Glutamatergic neuron (in vitro differentiated cells): ENCODE results near the gene TMPRSS12. TPM values are rescaled to one million over a fixed set of nuclear protein-coding genes. Genes with fewer than 3 reads are reported as not detected.
"Not testable (repeated sequence)": the region's sequence is repeated elsewhere in the genome, so short reads cannot be mapped to it uniquely, and the experiment has no call there.

Experiments
- DNase-seq: peaks from one replicate; pipeline ENCODE4 v3.0.0; 2022
- H3K27ac Mint-ChIP-seq: one replicate; pipeline ENCODE4 v1.8.0; 2020; ENCODE audit warnings: mild to moderate bottlenecking, mixed read lengths, inconsistent platforms; ENCODE audit not compliant: unreplicated experiment
- H3K27me3 Mint-ChIP-seq: one replicate; pipeline ENCODE4 v1.8.0; 2020; ENCODE audit warnings: mild to moderate bottlenecking, moderate library complexity, mixed read lengths, inconsistent platforms; ENCODE audit not compliant: unreplicated experiment
- H3K36me3 Mint-ChIP-seq: one replicate; pipeline ENCODE4 v1.8.0; 2020; ENCODE audit warnings: mild to moderate bottlenecking, mixed read lengths, inconsistent platforms; ENCODE audit not compliant: unreplicated experiment
- H3K4me1 Mint-ChIP-seq: one replicate; pipeline ENCODE4 v1.8.0; 2020; ENCODE audit warnings: mild to moderate bottlenecking, low read depth, mixed read lengths, inconsistent platforms; ENCODE audit not compliant: unreplicated experiment
- H3K4me3 Mint-ChIP-seq: one replicate; pipeline ENCODE4 v1.8.0; 2020; ENCODE audit warnings: mild to moderate bottlenecking, mixed read lengths, inconsistent platforms; ENCODE audit not compliant: unreplicated experiment
- H3K9me3 Mint-ChIP-seq: one replicate; pipeline ENCODE4 v1.8.0; 2020; ENCODE audit warnings: mild to moderate bottlenecking, moderate library complexity, mixed read lengths, inconsistent platforms; ENCODE audit not compliant: unreplicated experiment
- CTCF ChIP-seq: fragments of 200-600 bp; sonication (generic); IDR thresholded peaks from one replicate; pipeline ENCODE4 v1.5.0; 2021; ENCODE audit not compliant: partially characterized antibody, unreplicated experiment
- total RNA-seq: library from RNA; stranded (reverse); fragmentation: NEBNext Ultra II Directional; extraction: Animal tissue kit (Norgen Biotek cat#: 25700); gene quantifications from one replicate; pipeline ENCODE4 v1.2.1, GENCODE V29; 2021; ENCODE audit not compliant: unreplicated experiment

Gene TMPRSS12
- total RNA-seq, 1 donor from 2014 or later = not detected

GRCh38 chr12:50841716-50842531, 802 bp upstream of the TMPRSS12 start:
- Mint-ChIP-seq H3K27me3 (peaks cover 2% of the 10 kb centered on the region), H3K36me3 (peaks cover 8% of the 10 kb centered on the region)
- no peak for TF ChIP-seq CTCF

GRCh38 chr12:50845021-50845647, 2.4 kb downstream of the TMPRSS12 start:
- Mint-ChIP-seq H3K4me3 (no peak overlapping the region), H3K36me3 (peaks cover 8% of the 10 kb centered on the region), H3K27me3 (no peaks in the 10 kb centered on the region), H3K9me3 (no peaks in the 10 kb centered on the region), H3K27ac (no peak overlapping the region), H3K4me1 (no peaks in the 10 kb centered on the region)
- TF ChIP-seq CTCF = no peak
- no peak for DNase-seq

More at GRCh38 chr12:50841716-50842531, 802 bp upstream of the TMPRSS12 start:
- Mint-ChIP-seq H3K4me1 (no peaks in the 10 kb centered on the region), H3K4me3 (no peak overlapping the region), H3K9me3 (no peaks in the 10 kb centered on the region), H3K27ac (no peak overlapping the region)
- DNase-seq = no peak

- Mint-ChIP-seq H3K4me3 (no peak overlapping the region), H3K9me3 (no peaks in the 10 kb centered on the region), H3K27me3 (peaks cover under 1% of the 10 kb centered on the region), H3K27ac (no peak overlapping the region), H3K4me1 (no peaks in the 10 kb centered on the region), H3K36me3 (no peaks in the 10 kb centered on the region)
- DNase-seq = no peak
- no peak for TF ChIP-seq CTCF
Measured at GRCh38 chr12:50848963-50849362, 6.2 kb downstream of the TMPRSS12 start.

- not testable (repeated sequence) for H3K4me3 Mint-ChIP-seq, H3K4me1 Mint-ChIP-seq, H3K27me3 Mint-ChIP-seq, H3K9me3 Mint-ChIP-seq, H3K27ac Mint-ChIP-seq, DNase-seq, H3K36me3 Mint-ChIP-seq
Measured at GRCh38 chr12:50855218-50855617, 12.5 kb downstream of the TMPRSS12 start.

- H3K27me3 Mint-ChIP-seq, H3K4me1 Mint-ChIP-seq, H3K27ac Mint-ChIP-seq, H3K36me3 Mint-ChIP-seq, DNase-seq, H3K9me3 Mint-ChIP-seq, H3K4me3 Mint-ChIP-seq: not testable (repeated sequence)
Measured at GRCh38 chr12:50855679-50856078, 13.0 kb downstream of the TMPRSS12 start.

- H3K9me3 Mint-ChIP-seq = no peaks in the 10 kb centered on the region
- no peak overlapping the region for H3K4me3 Mint-ChIP-seq
- H3K27me3 Mint-ChIP-seq = no peaks in the 10 kb centered on the region
- no peak for TF ChIP-seq CTCF
- no peaks in the 10 kb centered on the region for H3K4me1 Mint-ChIP-seq
- DNase-seq = no peak
- H3K36me3 Mint-ChIP-seq = no peaks in the 10 kb centered on the region
- H3K27ac Mint-ChIP-seq = no peak overlapping the region
Measured at GRCh38 chr12:50859621-50860310, 17.0 kb downstream of the TMPRSS12 start.
